Stimulated activated CD8-positive, alpha-beta memory T cell treated with anti-CD3 and anti-CD28 coated beads, Interleukin-7, amount 100 ng/mL, for 1 hour (primary cell): ENCODE results near the gene CECR2.

Experiments
- DNase-seq, 2 donors: peaks; one replicate each; pipeline ENCODE4 v3.0.0-alpha.2; 2020; ENCODE audit warnings: low read depth in 2 of 2

Gene CECR2

GRCh38 chr22:17451316-17451715, 82.1 kb downstream of the CECR2 start:
- DNase-seq, result no peak

- no peak for DNase-seq
Observed at GRCh38 chr22:17460895-17461294, 91.6 kb downstream of the CECR2 start.

- DNase-seq, result no peak
Observed at GRCh38 chr22:17470880-17471500, 101.7 kb downstream of the CECR2 start.

DNA sequence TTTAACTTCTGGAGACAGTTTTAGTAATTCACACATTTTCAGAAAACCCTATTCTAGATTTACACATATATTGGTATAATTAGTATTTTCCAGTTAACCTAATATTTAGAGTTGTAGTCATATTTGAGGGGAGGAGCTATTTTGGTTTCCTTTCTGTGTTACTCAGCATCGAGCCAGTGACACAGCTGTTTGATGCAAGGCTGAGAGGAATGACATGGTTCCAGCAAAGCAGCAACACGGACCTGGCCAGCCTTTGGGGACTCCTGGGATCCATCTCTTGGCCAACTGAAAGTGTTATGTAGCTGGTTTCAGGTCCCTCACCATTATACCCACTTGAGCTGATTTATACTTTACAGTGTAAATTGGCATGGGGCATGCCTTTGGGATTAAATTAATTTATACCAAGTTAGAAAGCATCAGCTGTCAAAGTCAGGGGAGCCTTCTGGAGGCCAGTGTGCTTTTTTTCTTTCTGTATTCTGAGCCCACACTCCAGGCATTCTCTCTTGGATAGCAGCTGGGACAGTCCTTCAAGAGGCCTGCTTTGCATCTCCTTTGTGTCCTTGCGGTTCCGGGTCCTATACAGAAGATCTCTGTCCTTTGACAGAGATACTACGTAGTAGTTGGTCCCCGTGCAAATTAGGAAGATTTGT, 102.8 kb downstream of the CECR2 start:
- no peak for DNase-seq

GRCh38 chr22:17472932-17473331, 103.7 kb downstream of the CECR2 start:
- no peak for DNase-seq

GRCh38 chr22:17475318-17476230, 106.3 kb downstream of the CECR2 start:
- DNase-seq, result no peak

- DNase-seq, result no peak
Observed at GRCh38 chr22:17476838-17477237, 107.6 kb downstream of the CECR2 start.

GRCh38 chr22:17477391-17477833, 108.2 kb downstream of the CECR2 start:
- no peak for DNase-seq

- DNase-seq, result no peak
Observed at GRCh38 chr22:17479135-17479534, 109.9 kb downstream of the CECR2 start.

- DNase-seq, result no peak
Observed at GRCh38 chr22:17481424-17481823, 112.2 kb downstream of the CECR2 start.

DNA sequence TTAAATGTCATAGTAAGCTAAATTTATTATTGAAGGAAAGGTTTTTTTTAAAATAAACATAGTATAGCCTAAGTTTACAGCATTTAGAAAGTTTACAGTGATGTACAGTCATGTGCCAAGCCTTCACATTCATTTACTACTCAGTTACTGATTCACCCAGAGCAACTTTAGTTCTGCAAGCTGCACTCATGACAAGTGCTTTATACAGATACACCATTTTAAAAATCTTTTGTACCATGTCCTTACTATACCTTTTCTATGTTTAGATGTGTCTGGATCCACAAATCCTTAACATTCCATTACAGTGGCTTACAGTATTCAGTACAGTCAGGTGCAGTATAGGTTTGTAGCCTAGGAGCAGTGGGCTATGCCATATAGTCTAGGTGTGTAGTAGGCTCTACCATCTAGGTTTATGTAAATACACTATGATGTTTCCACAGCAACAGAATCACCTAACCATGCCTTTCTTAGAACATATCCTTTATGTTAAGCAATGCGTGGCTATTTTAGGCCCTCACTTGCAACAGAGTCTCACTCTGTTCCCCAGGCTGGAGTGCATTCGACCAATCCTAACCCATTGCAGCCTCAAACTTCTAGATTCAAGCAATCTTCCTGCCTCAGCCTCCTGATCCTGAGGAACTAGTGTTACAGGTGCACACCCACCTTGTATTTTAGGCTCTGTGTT, 114.6 kb downstream of the CECR2 start:
- no peak for DNase-seq

DNA sequence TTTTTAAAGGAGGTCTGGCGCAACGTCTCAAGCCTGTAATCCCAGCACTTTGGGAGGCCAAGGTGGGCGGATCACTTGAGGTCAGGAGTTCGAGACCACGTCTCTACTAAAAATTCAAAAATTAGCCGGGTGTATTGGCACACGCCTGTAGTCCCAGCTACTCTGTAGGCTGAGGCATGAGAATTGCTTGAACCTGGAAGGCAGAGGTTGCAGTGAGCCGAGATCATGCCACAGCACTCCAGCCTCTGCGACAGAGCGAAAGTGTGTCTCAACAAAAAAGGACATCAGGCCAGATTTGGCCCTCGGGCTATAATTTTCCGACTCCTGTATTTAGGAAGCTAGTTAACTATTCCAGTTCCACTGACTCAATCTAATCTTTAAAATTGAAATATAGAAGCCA, 115.3 kb downstream of the CECR2 start:
- no peak for DNase-seq

DNA sequence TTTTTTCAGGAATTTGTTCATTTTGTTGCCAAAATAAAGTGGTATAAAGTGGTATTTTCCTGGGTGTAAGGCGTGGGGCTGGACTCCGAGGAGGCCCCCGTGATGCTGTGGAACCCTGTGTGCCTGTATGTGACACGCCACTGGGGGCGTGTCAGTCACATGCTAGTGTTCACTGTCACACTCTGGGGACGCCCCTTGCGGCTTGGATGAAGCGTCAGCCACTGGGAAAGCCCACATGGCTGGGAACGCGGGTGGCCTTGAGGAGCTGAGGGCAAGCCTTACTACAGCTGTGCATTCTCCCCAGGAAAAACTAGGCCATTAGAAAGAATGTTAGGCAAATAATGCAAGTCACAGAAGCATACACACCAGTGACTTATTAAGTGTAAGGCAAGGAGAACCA, 117.1 kb downstream of the CECR2 start:
- DNase-seq, result no peak

DNA sequence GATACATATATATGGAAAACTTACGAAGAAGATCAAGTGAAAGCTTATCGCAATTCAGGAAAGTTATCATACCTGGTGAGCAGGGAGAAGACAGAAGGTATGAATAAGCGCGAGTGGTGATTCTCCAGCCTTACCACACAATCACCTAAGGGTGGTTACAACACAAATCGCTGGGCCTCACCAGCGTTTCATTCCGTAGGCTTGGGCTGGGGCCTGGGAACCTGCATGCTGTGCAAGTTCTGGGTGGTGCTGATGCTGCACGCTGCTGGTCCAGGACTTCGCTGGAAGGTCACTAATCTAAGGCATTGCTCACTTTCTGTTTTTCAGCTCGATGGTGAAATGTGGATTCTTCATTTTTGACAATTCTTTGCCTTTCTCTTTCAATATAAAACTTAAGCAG, 117.5 kb downstream of the CECR2 start:
- no peak for DNase-seq

GRCh38 chr22:17489101-17489500, 119.8 kb downstream of the CECR2 start:
- no peak for DNase-seq

DNA sequence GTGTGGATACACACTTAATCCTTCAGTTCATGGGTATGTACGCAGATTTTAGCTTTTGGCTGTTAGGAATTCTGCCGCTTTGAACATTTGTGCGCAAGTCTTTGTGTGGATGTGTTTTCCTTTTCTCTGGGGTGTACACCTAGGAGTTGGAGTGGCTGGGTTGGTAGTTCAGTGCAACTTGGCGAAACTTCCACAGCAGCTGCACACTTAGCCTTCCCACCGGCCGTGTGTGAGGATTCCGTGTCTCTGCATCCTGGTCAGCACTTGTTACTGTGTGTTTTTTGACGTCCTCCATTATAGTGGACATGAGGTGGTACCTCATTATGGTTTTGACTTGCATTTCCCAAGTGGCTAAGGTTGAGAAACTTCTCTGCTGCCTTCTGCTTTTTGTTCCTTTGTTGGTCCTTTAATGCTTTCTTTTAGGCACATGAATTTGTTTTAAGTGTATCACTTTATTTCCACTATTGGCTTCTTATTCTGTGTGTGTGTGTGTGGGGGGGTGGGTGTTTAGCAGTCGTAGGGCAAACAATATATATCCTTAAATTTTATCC, 121.9 kb downstream of the CECR2 start:
- DNase-seq, result no peak

DNA sequence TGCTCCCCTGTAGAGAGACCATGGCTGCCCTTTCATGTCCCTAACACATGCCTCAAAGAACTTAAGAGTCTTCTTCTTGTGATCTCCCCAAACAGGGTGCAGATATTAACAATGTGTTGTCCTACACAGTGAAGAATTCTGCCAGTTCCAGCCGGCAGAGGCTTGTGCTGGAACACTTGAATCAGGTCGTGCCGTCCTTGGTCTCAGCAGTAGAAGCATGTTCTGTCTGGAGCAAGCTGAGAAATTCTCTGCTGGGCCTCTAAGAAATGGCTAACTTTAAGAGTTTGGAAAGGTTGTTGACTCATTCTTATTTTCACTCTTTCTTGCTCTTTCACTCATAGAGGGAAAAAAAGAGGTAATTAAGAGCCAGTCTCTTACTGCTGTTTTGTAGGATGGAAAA, 123.0 kb downstream of the CECR2 start:
- no peak for DNase-seq

DNA sequence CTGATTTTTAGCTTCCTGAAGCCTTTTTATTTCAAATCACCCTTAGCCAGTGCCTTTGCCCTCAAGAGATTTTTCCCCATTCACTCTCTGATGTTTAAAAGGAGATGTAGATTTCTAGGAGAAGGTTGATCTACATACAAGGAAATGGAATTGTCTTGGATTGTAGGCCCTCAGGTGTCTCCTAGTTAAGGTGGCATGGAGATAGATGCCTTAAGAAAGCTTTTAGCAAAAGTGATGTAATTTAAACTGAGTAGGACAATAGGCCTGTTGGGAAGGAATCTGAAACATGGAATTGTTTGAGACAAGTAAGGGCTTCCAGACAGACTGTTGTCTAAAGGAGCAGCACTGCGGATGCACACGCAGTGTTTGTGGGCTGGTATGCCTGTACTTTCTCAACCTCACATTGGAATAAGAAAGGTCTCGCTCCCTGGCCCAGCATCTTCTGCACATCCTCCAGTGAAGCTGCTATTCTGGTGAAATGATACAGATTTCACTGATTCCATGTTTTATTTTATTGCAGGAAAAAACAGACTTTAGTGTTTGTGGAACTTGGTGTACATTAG, 124.2 kb downstream of the CECR2 start:
- no peak for DNase-seq

DNA sequence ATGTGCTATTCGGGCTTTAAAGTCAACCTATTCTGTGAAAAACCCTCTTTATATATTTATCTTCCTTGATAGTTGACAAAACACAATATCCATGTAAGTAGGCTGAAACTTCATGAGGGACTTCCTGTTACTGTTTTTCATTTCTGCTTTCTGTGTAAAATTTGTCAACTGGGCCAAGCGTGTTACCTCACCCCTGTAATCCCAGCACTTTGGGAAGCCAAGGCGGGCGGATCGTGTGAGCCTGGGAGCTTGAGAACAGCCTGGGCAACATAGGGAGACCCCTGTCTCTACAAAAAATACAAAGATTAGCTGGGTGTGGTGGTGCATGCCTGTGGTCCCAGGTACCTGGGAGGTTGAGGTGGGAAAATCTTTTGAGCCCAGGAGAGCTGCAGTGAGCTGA, 127.6 kb downstream of the CECR2 start:
- DNase-seq, result no peak

GRCh38 chr22:17501679-17502285, 132.5 kb downstream of the CECR2 start:
- no peak for DNase-seq

DNA sequence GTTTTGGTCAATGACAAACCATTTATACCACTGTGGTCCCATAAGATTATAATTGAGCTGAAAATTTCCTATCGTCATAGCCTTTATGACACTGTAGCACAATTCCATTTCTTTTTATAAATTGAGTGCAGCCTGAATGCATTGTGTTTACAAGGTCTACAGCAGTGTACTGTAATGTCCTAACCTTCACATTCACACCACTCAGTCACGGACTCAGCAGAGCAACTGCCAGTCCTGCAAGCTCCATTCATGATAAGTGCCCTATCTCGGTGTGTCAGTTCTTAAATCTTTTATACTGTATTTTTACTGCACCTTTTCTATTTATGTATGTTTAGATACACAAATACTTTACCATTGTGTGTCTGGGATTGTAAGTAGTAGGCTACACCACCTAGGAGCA, 138.8 kb downstream of the CECR2 start:
- no peak for DNase-seq
